HEK293 (cell line): ENCODE measurements around the gene RFNG.

Experiments
- CTCF ChIA-PET: fragments of 350-600 bp; formaldehyde crosslinking; extraction: SDS; loops from one replicate; lab custom pipeline; 2021; ENCODE audit warnings: antibody characterized with exemption; lab: Yijun Ruan, JAX
- POLR2A ChIA-PET: fragments of 300-600 bp; formaldehyde crosslinking; extraction: SDS; loops from one replicate; lab custom pipeline; 2020; ENCODE audit warnings: antibody characterized with exemption, inconsistent platforms; lab: Yijun Ruan, JAX
- H3K27ac ChIP-seq: fragments of 200-500 bp; sonication (Bioruptor generic); 2 replicates; pipeline ENCODE4 v1.5.1; 2014; ENCODE audit warnings: low read depth, low read length, control low read depth, inconsistent platforms; ENCODE audit errors: extremely low read depth
- H3K36me3 ChIP-seq, 2 experiments: fragments of 200-500 bp in 1 of 2; sonication (Bioruptor generic) in 1 of 2; 1 replicate in 1 of 2; 2 replicates in 1 of 2; pipeline ENCODE4 v1.5.1; 2014 to 2017; ENCODE audit warnings: inconsistent platforms in 2 of 2, low read length in 2 of 2; ENCODE audit not compliant: control insufficient read depth in 2 of 2, insufficient read depth in 1 of 2
- H3K4me1 ChIP-seq: fragments of 200-500 bp; sonication (Bioruptor generic); 2 replicates; pipeline ENCODE4 v1.5.1; 2014; ENCODE audit warnings: mild to moderate bottlenecking, low read length, inconsistent platforms; ENCODE audit not compliant: control insufficient read depth, insufficient read depth
- H3K4me3 ChIP-seq: 2 replicates; pipeline ENCODE4 v1.5.1; 2011; ENCODE audit warnings: low read depth, mild to moderate bottlenecking, control low read depth, low read length, moderate library complexity
- H3K9me3 ChIP-seq: fragments of 200-500 bp; sonication (Bioruptor generic); 2 replicates; pipeline ENCODE4 v1.5.1; 2014; ENCODE audit warnings: low read depth, low read length, inconsistent platforms; ENCODE audit not compliant: control insufficient read depth, insufficient read depth
- BCL11A ChIP-seq: fragments of 450-650 bp; formaldehyde crosslinking; IDR thresholded peaks from 2 replicates; pipeline ENCODE4 v1.5.1; 2016; ENCODE audit warnings: low read depth, missing biosample characterization, missing genetic modification characterization
- GLI2 ChIP-seq: fragments of 450-650 bp; formaldehyde crosslinking; IDR thresholded peaks from 2 replicates; pipeline ENCODE4; 2017; ENCODE audit warnings: missing biosample characterization, missing genetic modification characterization, low read depth, borderline replicate concordance
- GLIS1 ChIP-seq: fragments of 450-650 bp; formaldehyde crosslinking; IDR thresholded peaks from 2 replicates; pipeline ENCODE4 v1.5.1; 2016; ENCODE audit warnings: missing biosample characterization, missing genetic modification characterization
- KLF1 ChIP-seq: fragments of 450-650 bp; formaldehyde crosslinking; IDR thresholded peaks from 2 replicates; pipeline ENCODE4 v1.5.1; 2016; ENCODE audit warnings: missing biosample characterization, missing genetic modification characterization
- MYNN ChIP-seq: fragments of 450-650 bp; formaldehyde crosslinking; IDR thresholded peaks from 2 replicates; pipeline ENCODE4 v1.5.1; 2016; ENCODE audit warnings: missing biosample characterization, missing genetic modification characterization, borderline replicate concordance
- MZF1 ChIP-seq: fragments of 450-650 bp; formaldehyde crosslinking; IDR thresholded peaks from 2 replicates; pipeline ENCODE4 v1.5.1; 2017; ENCODE audit warnings: missing biosample characterization, missing genetic modification characterization, borderline replicate concordance
- ZBTB8A ChIP-seq: fragments of 450-650 bp; formaldehyde crosslinking; IDR thresholded peaks from 2 replicates; pipeline ENCODE4 v1.5.1; 2016; ENCODE audit warnings: missing biosample characterization, missing genetic modification characterization
- ZNF223 ChIP-seq: fragments of 450-650 bp; formaldehyde crosslinking; IDR thresholded peaks from 2 replicates; pipeline ENCODE4 v1.5.1; 2016; ENCODE audit warnings: missing biosample characterization, missing genetic modification characterization
- ZNF266 ChIP-seq: fragments of 450-650 bp; formaldehyde crosslinking; IDR thresholded peaks from 2 replicates; pipeline ENCODE4 v1.5.1; 2016; ENCODE audit warnings: missing biosample characterization, missing genetic modification characterization, low read depth
- ZNF302 ChIP-seq: fragments of 450-650 bp; formaldehyde crosslinking; IDR thresholded peaks from 2 replicates; pipeline ENCODE4 v1.5.1; 2016; ENCODE audit warnings: missing biosample characterization, missing genetic modification characterization, low read depth
- ZNF558 ChIP-seq: fragments of 450-650 bp; formaldehyde crosslinking; IDR thresholded peaks from 2 replicates; pipeline ENCODE4 v1.5.1; 2016; ENCODE audit warnings: missing biosample characterization, missing genetic modification characterization
- ZNF600 ChIP-seq: fragments of 450-650 bp; formaldehyde crosslinking; IDR thresholded peaks from 2 replicates; pipeline ENCODE4 v1.5.1; 2016; ENCODE audit warnings: missing biosample characterization, missing genetic modification characterization
- TF ChIP-seq, protein P1 (sequence below): fragments of 450-650 bp; formaldehyde crosslinking; IDR thresholded peaks from 2 replicates; pipeline ENCODE4 v1.5.1; 2016; ENCODE audit warnings: missing biosample characterization, missing genetic modification characterization
- TF ChIP-seq, protein P2 (sequence below): fragments of 450-650 bp; formaldehyde crosslinking; IDR thresholded peaks from 2 replicates; pipeline ENCODE4 v1.5.1; 2017; ENCODE audit warnings: missing biosample characterization, missing genetic modification characterization
- TF ChIP-seq, protein P3 (sequence below): fragments of 450-650 bp; formaldehyde crosslinking; IDR thresholded peaks from 2 replicates; pipeline ENCODE4 v1.5.1; 2016; ENCODE audit warnings: missing biosample characterization, missing genetic modification characterization

RFNG gene

DNA sequence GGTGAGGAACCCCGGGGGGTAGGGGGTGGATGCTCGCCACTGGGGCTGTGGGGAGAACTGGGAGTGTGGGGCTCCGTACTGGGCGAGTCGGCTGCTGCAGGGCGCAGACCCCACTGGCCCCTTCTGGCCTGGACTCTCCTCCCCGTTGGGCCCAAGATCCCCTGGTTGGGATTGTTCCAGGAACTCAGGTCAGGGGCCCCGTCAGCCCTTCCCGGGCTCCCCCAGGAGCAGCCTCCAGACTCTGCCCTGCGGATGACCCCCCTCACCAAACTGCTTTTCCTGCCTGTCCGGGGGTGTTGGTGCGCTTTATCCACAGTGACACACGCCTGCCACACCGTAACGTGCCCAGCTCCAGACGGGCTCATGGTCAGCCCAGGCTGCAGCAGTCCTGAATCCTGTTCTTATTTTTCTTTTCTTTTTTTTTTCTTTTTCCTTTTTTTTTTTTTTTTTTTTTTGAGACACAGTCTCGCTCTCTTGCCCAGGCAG lies 50.0 kb downstream of the RFNG start:
- H3K4me3 ChIP-seq: no peak overlapping the region
- no peak overlapping the region for H3K27ac ChIP-seq
- TF ChIP-seq ZNF600: peak; percentile 38; the same call in 1 of the 2 replicates
- TF ChIP-seq ZNF266 (tag by site-specific recombination): no peak
- TF ChIP-seq GLIS1 (tag by site-specific recombination): peak; percentile 14; the same call in 1 of the 2 replicates
- 0 out of 2 replicates have a peak, but pooled peaks have one; percentile 46 for TF ChIP-seq ZBTB8A
- H3K4me1 ChIP-seq: peaks cover 6% of the 10 kb centered on the region; the same call in 1 of the 2 replicates
- ChIA-PET POLR2A (interaction anchor here (0.6 kb wide), 1 partner anchor 95 kb away, joined by 7 read pairs; no protein-coding TSS in a partner anchor), CTCF (interaction anchor here (1.1 kb wide), 1 partner anchor 14 kb away, joined by 3 read pairs; no protein-coding TSS in a partner anchor)
- no peaks in the 10 kb centered on the region for H3K9me3 ChIP-seq
- H3K36me3 ChIP-seq: peaks cover 0 to 6% of the 10 kb centered on the region in 2 experiments; a peak in 1 of 3 replicates

DNA sequence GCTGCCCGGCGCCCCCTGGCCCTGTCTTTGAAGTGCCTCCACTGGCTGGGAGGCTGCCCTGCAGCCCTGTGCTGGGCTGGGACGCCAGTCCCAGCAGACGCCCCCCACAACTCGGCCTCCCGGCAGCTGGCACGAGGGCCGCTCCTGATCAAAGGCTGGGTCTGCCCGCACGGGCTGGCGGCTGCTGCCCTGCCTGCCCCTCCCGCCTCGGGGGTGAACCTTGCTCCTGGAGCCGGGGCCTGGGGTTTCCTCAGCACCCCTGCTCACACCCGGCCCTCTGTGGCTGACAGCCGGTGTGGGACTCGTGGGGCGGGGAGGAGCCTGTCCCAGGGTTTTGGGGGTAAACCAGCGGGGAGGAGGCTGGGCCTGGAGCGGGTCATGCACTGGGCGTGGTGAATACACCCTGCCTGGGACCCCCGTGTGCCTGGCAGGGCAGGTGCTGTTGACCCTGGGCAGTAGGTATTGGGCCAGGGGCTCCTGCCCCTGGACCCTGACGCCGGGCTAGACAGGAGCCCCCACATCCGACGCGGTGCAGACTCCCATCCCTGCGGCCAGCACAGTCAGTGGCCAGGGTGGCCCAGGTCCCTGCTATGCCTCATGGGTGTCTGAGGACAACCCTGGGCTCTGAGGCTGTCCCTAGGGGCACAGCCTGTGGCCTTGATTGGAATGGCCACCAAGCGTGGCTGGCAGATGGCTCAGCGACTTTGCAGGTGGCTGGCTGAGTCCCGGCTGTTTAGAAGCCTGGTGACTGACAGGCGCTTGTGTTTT lies 50.6 kb downstream of the RFNG start:
- peaks cover 6% of the 10 kb centered on the region; the same call in 1 of the 2 replicates for H3K4me1 ChIP-seq
- CTCF ChIA-PET: no interaction called here
- no peaks in the 10 kb centered on the region for H3K9me3 ChIP-seq
- no peak for TF ChIP-seq ZNF223 (tag by site-specific recombination)
- no peak for TF ChIP-seq ZNF302 (tag by site-specific recombination)
- no peak for TF ChIP-seq GLI2
- TF ChIP-seq MYNN (tag by site-specific recombination): 0 out of 2 replicates have a peak, but pooled peaks have one; percentile 39
- TF ChIP-seq, protein P1, sequence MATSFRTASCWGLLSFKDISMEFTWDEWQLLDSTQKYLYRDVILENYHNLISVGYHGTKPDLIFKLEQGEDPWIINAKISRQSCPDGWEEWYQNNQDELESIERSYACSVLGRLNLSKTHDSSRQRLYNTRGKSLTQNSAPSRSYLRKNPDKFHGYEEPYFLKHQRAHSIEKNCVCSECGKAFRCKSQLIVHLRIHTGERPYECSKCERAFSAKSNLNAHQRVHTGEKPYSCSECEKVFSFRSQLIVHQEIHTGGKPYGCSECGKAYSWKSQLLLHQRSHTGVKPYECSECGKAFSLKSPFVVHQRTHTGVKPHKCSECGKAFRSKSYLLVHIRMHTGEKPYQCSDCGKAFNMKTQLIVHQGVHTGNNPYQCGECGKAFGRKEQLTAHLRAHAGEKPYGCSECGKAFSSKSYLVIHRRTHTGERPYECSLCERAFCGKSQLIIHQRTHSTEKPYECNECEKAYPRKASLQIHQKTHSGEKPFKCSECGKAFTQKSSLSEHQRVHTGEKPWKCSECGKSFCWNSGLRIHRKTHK: no peak
- TF ChIP-seq ZNF558 (tag by site-specific recombination): no peak
- TF ChIP-seq BCL11A (tag by site-specific recombination): no peak
- TF ChIP-seq, protein P2, sequence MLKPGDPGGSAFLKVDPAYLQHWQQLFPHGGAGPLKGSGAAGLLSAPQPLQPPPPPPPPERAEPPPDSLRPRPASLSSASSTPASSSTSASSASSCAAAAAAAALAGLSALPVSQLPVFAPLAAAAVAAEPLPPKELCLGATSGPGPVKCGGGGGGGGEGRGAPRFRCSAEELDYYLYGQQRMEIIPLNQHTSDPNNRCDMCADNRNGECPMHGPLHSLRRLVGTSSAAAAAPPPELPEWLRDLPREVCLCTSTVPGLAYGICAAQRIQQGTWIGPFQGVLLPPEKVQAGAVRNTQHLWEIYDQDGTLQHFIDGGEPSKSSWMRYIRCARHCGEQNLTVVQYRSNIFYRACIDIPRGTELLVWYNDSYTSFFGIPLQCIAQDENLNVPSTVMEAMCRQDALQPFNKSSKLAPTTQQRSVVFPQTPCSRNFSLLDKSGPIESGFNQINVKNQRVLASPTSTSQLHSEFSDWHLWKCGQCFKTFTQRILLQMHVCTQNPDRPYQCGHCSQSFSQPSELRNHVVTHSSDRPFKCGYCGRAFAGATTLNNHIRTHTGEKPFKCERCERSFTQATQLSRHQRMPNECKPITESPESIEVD (tag by site-specific recombination): no peak
- peaks cover 0 to 6% of the 10 kb centered on the region in 2 experiments; a peak in 1 of 3 replicates for H3K36me3 ChIP-seq
- no peak overlapping the region for H3K4me3 ChIP-seq
- POLR2A ChIA-PET: interaction anchor here (0.6 kb wide), 1 partner anchor 95 kb away, joined by 7 read pairs; no protein-coding TSS in a partner anchor
- no peak overlapping the region for H3K27ac ChIP-seq

DNA sequence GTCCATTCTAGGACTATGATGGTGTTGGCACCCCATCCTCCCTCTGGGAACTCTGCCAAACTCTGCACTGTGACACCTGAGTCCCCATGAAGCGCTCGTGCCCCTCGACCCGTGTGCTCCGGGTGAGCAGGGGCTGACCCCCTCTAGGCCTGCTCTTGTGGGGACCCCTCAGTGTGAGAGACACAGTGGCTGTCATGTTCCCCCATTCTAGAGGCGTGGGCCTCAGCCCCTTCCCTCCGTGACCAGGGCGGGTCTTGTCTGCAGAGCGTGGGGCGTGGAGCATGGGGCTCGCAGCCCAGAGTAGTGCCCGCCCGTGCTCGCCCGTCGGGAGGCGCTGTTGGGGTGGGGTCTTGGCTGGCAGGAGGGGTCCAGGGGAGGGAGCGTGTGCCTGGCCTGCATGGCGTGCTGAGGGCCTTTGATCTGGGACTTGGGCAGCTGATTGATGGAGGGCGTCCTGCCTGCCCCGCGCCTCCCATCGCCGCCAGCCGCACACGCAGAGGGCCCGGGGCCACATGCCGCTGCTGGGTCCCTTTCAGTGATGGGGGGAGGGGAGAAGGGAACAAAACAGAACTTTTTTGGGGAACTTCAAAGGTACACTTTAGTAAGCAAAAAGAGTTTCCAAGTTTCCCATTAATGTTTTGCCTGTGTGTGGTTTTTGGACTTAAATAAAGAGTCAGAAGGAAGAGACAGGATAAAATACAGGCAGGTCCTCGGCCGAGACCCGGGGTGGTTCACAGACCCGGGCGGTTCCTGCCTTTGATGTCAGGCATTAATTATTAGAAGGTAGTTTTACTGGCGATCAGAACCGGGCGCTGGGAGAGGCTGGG lies 51.4 kb downstream of the RFNG start:
- POLR2A ChIA-PET: no interaction called here
- Histone ChIP-seq H3K27ac (no peak overlapping the region), H3K9me3 (no peaks in the 10 kb centered on the region), H3K36me3 (peaks cover 0 to 6% of the 10 kb centered on the region in 2 experiments; a peak in 1 of 3 replicates), H3K4me3 (no peak overlapping the region), H3K4me1 (peaks cover 6% of the 10 kb centered on the region; the same call in 1 of the 2 replicates)
- CTCF ChIA-PET: interaction anchor here (0.5 kb wide), 1 partner anchor 22 kb away, joined by 3 read pairs; the partner anchor contains the start of gene CENPX
- TF ChIP-seq, protein P3, sequence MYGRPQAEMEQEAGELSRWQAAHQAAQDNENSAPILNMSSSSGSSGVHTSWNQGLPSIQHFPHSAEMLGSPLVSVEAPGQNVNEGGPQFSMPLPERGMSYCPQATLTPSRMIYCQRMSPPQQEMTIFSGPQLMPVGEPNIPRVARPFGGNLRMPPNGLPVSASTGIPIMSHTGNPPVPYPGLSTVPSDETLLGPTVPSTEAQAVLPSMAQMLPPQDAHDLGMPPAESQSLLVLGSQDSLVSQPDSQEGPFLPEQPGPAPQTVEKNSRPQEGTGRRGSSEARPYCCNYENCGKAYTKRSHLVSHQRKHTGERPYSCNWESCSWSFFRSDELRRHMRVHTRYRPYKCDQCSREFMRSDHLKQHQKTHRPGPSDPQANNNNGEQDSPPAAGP (tag by site-specific recombination): peak; percentile 42; the same call in 1 of the 2 replicates
- TF ChIP-seq KLF1 (tag by site-specific recombination): peak; percentile 92
- no peak for TF ChIP-seq MZF1 (tag by site-specific recombination)
